Stimulated activated naive CD8-positive, alpha-beta T cell treated with anti-CD3 and anti-CD28 coated beads, Interleukin-15, amount 100 ng/mL, for 72 hours (primary cell): ENCODE results near the gene MARVELD1.
"Not testable (repeated sequence)": the region's sequence is repeated elsewhere in the genome, so short reads cannot be mapped to it uniquely, and the experiment has no call there.

Experiments
- ATAC-seq: fragments of 150-1000 bp; cut with Tn5 transposase; 2 replicates; pipeline ENCODE4 v1.10.0; 2021; ENCODE audit warnings: mild to moderate bottlenecking, moderate library complexity
- DNase-seq, 2 donors: peaks; one replicate each; pipeline ENCODE4 v3.0.0; 2021 to 2022
- H3K27ac Mint-ChIP-seq, 2 donors: one replicate each; pipeline ENCODE4 v1.8.0; 2022; ENCODE audit warnings: mild to moderate bottlenecking in 2 of 2, mixed read lengths in 2 of 2, moderate library complexity in 2 of 2
- H3K27me3 Mint-ChIP-seq: one replicate; pipeline ENCODE4 v1.8.0; 2022; ENCODE audit warnings: mixed read lengths
- H3K4me1 Mint-ChIP-seq: one replicate; pipeline ENCODE4 v1.8.0; 2022; ENCODE audit warnings: mild to moderate bottlenecking, mixed read lengths
- H3K4me3 Mint-ChIP-seq, 2 donors: one replicate each; pipeline ENCODE4 v1.8.0; 2022; ENCODE audit warnings: mild to moderate bottlenecking in 2 of 2, mixed read lengths in 2 of 2, moderate library complexity in 1 of 2
- H3K9me3 Mint-ChIP-seq, 2 donors: one replicate each; pipeline ENCODE4 v1.8.0; 2022; ENCODE audit warnings: mixed read lengths in 2 of 2

Gene MARVELD1

GRCh38 chr10:97686301-97686961, 27.1 kb upstream of the MARVELD1 start:
- Mint-ChIP-seq H3K27ac (peak overlapping the region in 1 of 2 donors; percentile 40), H3K4me1 (peaks cover 22% of the 10 kb centered on the region), H3K27me3 (no peaks in the 10 kb centered on the region), H3K9me3 (no peaks in the 10 kb centered on the region), H3K4me3 (peak overlapping the region; percentile 78 to 91)
- DNase-seq, result peak in 1 of 2 donors; percentile 18
- ATAC-seq, result peak; percentile 46

GRCh38 chr10:97686962-97687784, 26.4 kb upstream of the MARVELD1 start, which contains the start of gene AVPI1:
Gene AVPI1 (minus strand): TSS chr10:97687241. CDS start chr10:97679905, 7,336 bp downstream.
- Mint-ChIP-seq H3K4me1 (peaks cover 22% of the 10 kb centered on the region), H3K27me3 (no peaks in the 10 kb centered on the region), H3K9me3 (no peaks in the 10 kb centered on the region), H3K4me3 (peak within 1 kb of the TSS; percentile 78 to 91), H3K27ac (peak within 1 kb of the TSS; percentile 59 to 82)
- DNase-seq (peak; percentile 95), ATAC-seq (peak; percentile 91)

- DNase-seq (no peak), ATAC-seq (no peak)
- peak overlapping the region in 1 of 2 donors; percentile 59 for H3K27ac Mint-ChIP-seq
- peaks cover 22% of the 10 kb centered on the region for H3K4me1 Mint-ChIP-seq
- peak overlapping the region; percentile 78 to 91 for H3K4me3 Mint-ChIP-seq
- no peaks in the 10 kb centered on the region for H3K9me3 Mint-ChIP-seq
- H3K27me3 Mint-ChIP-seq, result no peaks in the 10 kb centered on the region
These were observed 25.4 kb upstream of the MARVELD1 start for GRCh38 chr10:97687785-97688781.

GRCh38 chr10:97689559-97690020, 23.9 kb upstream of the MARVELD1 start:
- ATAC-seq (no peak), DNase-seq (no peak)
- Mint-ChIP-seq H3K9me3 (no peaks in the 10 kb centered on the region), H3K27me3 (no peaks in the 10 kb centered on the region), H3K4me1 (peaks cover 20% of the 10 kb centered on the region), H3K4me3 (no peak overlapping the region), H3K27ac (no peak overlapping the region)

GRCh38 chr10:97690133-97690532, 23.4 kb upstream of the MARVELD1 start:
- H3K4me1 Mint-ChIP-seq, result peaks cover 15% of the 10 kb centered on the region
- DNase-seq (no peak), ATAC-seq (no peak)
- H3K27ac Mint-ChIP-seq, result no peak overlapping the region
- H3K4me3 Mint-ChIP-seq, result no peak overlapping the region
- no peaks in the 10 kb centered on the region for H3K9me3 Mint-ChIP-seq
- H3K27me3 Mint-ChIP-seq, result no peaks in the 10 kb centered on the region

- not testable (repeated sequence) for H3K27ac Mint-ChIP-seq
These were observed 15.4 kb upstream of the MARVELD1 start for GRCh38 chr10:97698072-97698655.

GRCh38 chr10:97701438-97702069, 12.0 kb upstream of the MARVELD1 start:
- H3K27me3 Mint-ChIP-seq, result peaks cover 13% of the 10 kb centered on the region
- no peaks in the 10 kb centered on the region for H3K4me1 Mint-ChIP-seq
- ATAC-seq, result peak; percentile 92
- no peak overlapping the region for H3K4me3 Mint-ChIP-seq
- DNase-seq, result peak; percentile 45 to 60
- no peak overlapping the region for H3K27ac Mint-ChIP-seq
- no peaks in the 10 kb centered on the region for H3K9me3 Mint-ChIP-seq

More at GRCh38 chr10:97698072-97698655, 15.4 kb upstream of the MARVELD1 start:
- not testable (repeated sequence) for DNase-seq, H3K4me3 Mint-ChIP-seq, ATAC-seq, H3K27me3 Mint-ChIP-seq, H3K4me1 Mint-ChIP-seq, H3K9me3 Mint-ChIP-seq

GRCh38 chr10:97703398-97704067, 10.0 kb upstream of the MARVELD1 start:
- no peaks in the 10 kb centered on the region for H3K4me1 Mint-ChIP-seq
- ATAC-seq, result no peak
- no peak for DNase-seq
- no peaks in the 10 kb centered on the region for H3K9me3 Mint-ChIP-seq
- H3K27me3 Mint-ChIP-seq, result peaks cover 18% of the 10 kb centered on the region
- no peak overlapping the region for H3K4me3 Mint-ChIP-seq
- no peak overlapping the region for H3K27ac Mint-ChIP-seq

GRCh38 chr10:97704341-97704740, 9.2 kb upstream of the MARVELD1 start:
- ATAC-seq (no peak), DNase-seq (no peak)
- no peaks in the 10 kb centered on the region for H3K9me3 Mint-ChIP-seq
- H3K4me1 Mint-ChIP-seq, result no peaks in the 10 kb centered on the region
- H3K27ac Mint-ChIP-seq, result no peak overlapping the region
- peaks cover 26% of the 10 kb centered on the region for H3K27me3 Mint-ChIP-seq
- H3K4me3 Mint-ChIP-seq, result no peak overlapping the region

GRCh38 chr10:97705006-97705670, 8.4 kb upstream of the MARVELD1 start:
- Mint-ChIP-seq H3K9me3 (no peaks in the 10 kb centered on the region), H3K27ac (no peak overlapping the region), H3K4me3 (no peak overlapping the region), H3K4me1 (no peaks in the 10 kb centered on the region), H3K27me3 (peaks cover 34% of the 10 kb centered on the region)
- no peak for ATAC-seq
- DNase-seq, result no peak

- H3K27me3 Mint-ChIP-seq, result peaks cover 38% of the 10 kb centered on the region
- no peak overlapping the region for H3K4me3 Mint-ChIP-seq
- H3K27ac Mint-ChIP-seq, result no peak overlapping the region
- no peaks in the 10 kb centered on the region for H3K9me3 Mint-ChIP-seq
- DNase-seq (no peak), ATAC-seq (peak; percentile 35)
- H3K4me1 Mint-ChIP-seq, result no peaks in the 10 kb centered on the region
These were observed 6.2 kb upstream of the MARVELD1 start for GRCh38 chr10:97707134-97707861.

GRCh38 chr10:97708167-97708566, 5.4 kb upstream of the MARVELD1 start:
- Mint-ChIP-seq H3K4me1 (peaks cover 6% of the 10 kb centered on the region), H3K4me3 (no peak overlapping the region), H3K27me3 (peaks cover 42% of the 10 kb centered on the region), H3K27ac (no peak overlapping the region), H3K9me3 (no peaks in the 10 kb centered on the region)
- DNase-seq (no peak), ATAC-seq (no peak)
